HEK293 (cell line): ENCODE measurements around the gene FXN.

Experiments
- CTCF ChIA-PET: fragments of 350-600 bp; formaldehyde crosslinking; extraction: SDS; loops from one replicate; lab custom pipeline; 2021; ENCODE audit warnings: antibody characterized with exemption; lab: Yijun Ruan, JAX
- POLR2A ChIA-PET: fragments of 300-600 bp; formaldehyde crosslinking; extraction: SDS; loops from one replicate; lab custom pipeline; 2020; ENCODE audit warnings: antibody characterized with exemption, inconsistent platforms; lab: Yijun Ruan, JAX
- H3K27ac ChIP-seq: fragments of 200-500 bp; sonication (Bioruptor generic); 2 replicates; pipeline ENCODE4 v1.5.1; 2014; ENCODE audit warnings: low read depth, low read length, control low read depth, inconsistent platforms; ENCODE audit errors: extremely low read depth
- H3K36me3 ChIP-seq, 2 experiments: fragments of 200-500 bp in 1 of 2; sonication (Bioruptor generic) in 1 of 2; 1 replicate in 1 of 2; 2 replicates in 1 of 2; pipeline ENCODE4 v1.5.1; 2014 to 2017; ENCODE audit warnings: inconsistent platforms in 2 of 2, low read length in 2 of 2; ENCODE audit not compliant: control insufficient read depth in 2 of 2, insufficient read depth in 1 of 2
- H3K4me1 ChIP-seq: fragments of 200-500 bp; sonication (Bioruptor generic); 2 replicates; pipeline ENCODE4 v1.5.1; 2014; ENCODE audit warnings: mild to moderate bottlenecking, low read length, inconsistent platforms; ENCODE audit not compliant: control insufficient read depth, insufficient read depth
- H3K4me3 ChIP-seq: 2 replicates; pipeline ENCODE4 v1.5.1; 2011; ENCODE audit warnings: low read depth, mild to moderate bottlenecking, control low read depth, low read length, moderate library complexity
- H3K9me3 ChIP-seq: fragments of 200-500 bp; sonication (Bioruptor generic); 2 replicates; pipeline ENCODE4 v1.5.1; 2014; ENCODE audit warnings: low read depth, low read length, inconsistent platforms; ENCODE audit not compliant: control insufficient read depth, insufficient read depth
- EGR2 ChIP-seq: fragments of 450-650 bp; formaldehyde crosslinking; IDR thresholded peaks from 2 replicates; pipeline ENCODE4 v1.5.1; 2016; ENCODE audit warnings: low read depth, missing biosample characterization, missing genetic modification characterization
- TSHZ1 ChIP-seq: fragments of 450-650 bp; formaldehyde crosslinking; IDR thresholded peaks from 2 replicates; pipeline ENCODE4 v1.5.1; 2016; ENCODE audit warnings: missing biosample characterization, missing genetic modification characterization, borderline replicate concordance
- ZBTB20 ChIP-seq: fragments of 450-650 bp; formaldehyde crosslinking; IDR thresholded peaks from 2 replicates; pipeline ENCODE4 v1.5.1; 2016; ENCODE audit warnings: missing biosample characterization, missing genetic modification characterization
- ZBTB49 ChIP-seq: fragments of 450-650 bp; formaldehyde crosslinking; IDR thresholded peaks from 2 replicates; pipeline ENCODE4 v1.5.1; 2016; ENCODE audit warnings: missing biosample characterization, missing genetic modification characterization, low read depth
- ZFP3 ChIP-seq: fragments of 450-650 bp; formaldehyde crosslinking; IDR thresholded peaks from 2 replicates; pipeline ENCODE4 v1.5.1; 2016; ENCODE audit warnings: low read depth, missing biosample characterization, missing genetic modification characterization
- ZNF112 ChIP-seq: fragments of 450-650 bp; formaldehyde crosslinking; IDR thresholded peaks from 2 replicates; pipeline ENCODE4 v1.5.0; 2017; ENCODE audit warnings: missing biosample characterization, missing genetic modification characterization
- ZNF138 ChIP-seq: fragments of 450-650 bp; formaldehyde crosslinking; IDR thresholded peaks from 2 replicates; pipeline ENCODE4 v1.5.1; 2016; ENCODE audit warnings: missing biosample characterization, missing genetic modification characterization, borderline replicate concordance
- ZNF18 ChIP-seq: fragments of 450-650 bp; formaldehyde crosslinking; IDR thresholded peaks from 2 replicates; pipeline ENCODE4 v1.5.1; 2016; ENCODE audit warnings: missing biosample characterization, missing genetic modification characterization
- ZNF239 ChIP-seq: fragments of 450-650 bp; formaldehyde crosslinking; IDR thresholded peaks from 2 replicates; pipeline ENCODE4 v1.5.1; 2016; ENCODE audit warnings: missing biosample characterization, missing genetic modification characterization
- ZNF266 ChIP-seq: fragments of 450-650 bp; formaldehyde crosslinking; IDR thresholded peaks from 2 replicates; pipeline ENCODE4 v1.5.1; 2016; ENCODE audit warnings: missing biosample characterization, missing genetic modification characterization, low read depth
- ZNF311 ChIP-seq: fragments of 450-650 bp; formaldehyde crosslinking; IDR thresholded peaks from 2 replicates; pipeline ENCODE4 v1.5.1; 2017; ENCODE audit warnings: missing biosample characterization, missing genetic modification characterization, borderline replicate concordance
- ZNF354C ChIP-seq: fragments of 450-650 bp; formaldehyde crosslinking; IDR thresholded peaks from 2 replicates; pipeline ENCODE4 v1.5.1; 2016; ENCODE audit warnings: missing biosample characterization, missing genetic modification characterization, low read depth, borderline replicate concordance
- ZNF366 ChIP-seq: fragments of 450-650 bp; formaldehyde crosslinking; conservative IDR thresholded peaks from 2 replicates; pipeline ENCODE4 v1.5.1; 2016; ENCODE audit warnings: missing biosample characterization, missing genetic modification characterization
- ZNF404 ChIP-seq: fragments of 450-650 bp; formaldehyde crosslinking; IDR thresholded peaks from 2 replicates; pipeline ENCODE4 v1.5.1; 2017; ENCODE audit warnings: missing biosample characterization, missing genetic modification characterization
- ZNF433 ChIP-seq: fragments of 450-650 bp; formaldehyde crosslinking; IDR thresholded peaks from 2 replicates; pipeline ENCODE4 v1.5.1; 2016; ENCODE audit warnings: missing biosample characterization, missing genetic modification characterization, low read depth
- ZNF768 ChIP-seq: fragments of 450-650 bp; formaldehyde crosslinking; IDR thresholded peaks from 2 replicates; pipeline ENCODE4 v1.5.1; 2018; ENCODE audit warnings: missing biosample characterization, mild to moderate bottlenecking, missing genetic modification characterization
- ZNF843 ChIP-seq: fragments of 450-650 bp; formaldehyde crosslinking; IDR thresholded peaks from 2 replicates; pipeline ENCODE4 v1.5.1; 2016; ENCODE audit warnings: missing biosample characterization, missing genetic modification characterization
- TF ChIP-seq, protein P1 (sequence below): fragments of 450-650 bp; formaldehyde crosslinking; IDR thresholded peaks from 2 replicates; pipeline ENCODE4 v1.5.1; 2016; ENCODE audit warnings: missing biosample characterization, missing genetic modification characterization
- TF ChIP-seq, protein P2 (sequence below): fragments of 450-650 bp; formaldehyde crosslinking; IDR thresholded peaks from 2 replicates; pipeline ENCODE4 v1.5.1; 2016; ENCODE audit warnings: missing biosample characterization, missing genetic modification characterization, borderline replicate concordance

Gene FXN

GRCh38 chr9:69132361-69132760, 96.8 kb downstream of the FXN start:
- ChIA-PET CTCF (interaction anchor here (0.7 kb wide), 2 partner anchors 45 to 510 kb away, joined by 3 read pairs; no protein-coding TSS in a partner anchor), POLR2A (interaction anchor here (1.8 kb wide), 1 partner anchor 11 kb away, joined by 9 read pairs; no protein-coding TSS in a partner anchor)
- H3K9me3 ChIP-seq: no peaks in the 10 kb centered on the region
- TF ChIP-seq ZNF366 (tag by site-specific recombination): no peak
- TF ChIP-seq ZNF18: no peak
- no peak overlapping the region for H3K27ac ChIP-seq
- H3K4me3 ChIP-seq: no peak overlapping the region
- H3K4me1 ChIP-seq: no peaks in the 10 kb centered on the region
- H3K36me3 ChIP-seq: no peaks in the 10 kb centered on the region

- ChIA-PET POLR2A (interaction anchor here (0.5 kb wide), 1 partner anchor 35 kb away, joined by 5 read pairs; no protein-coding TSS in a partner anchor), CTCF (interaction anchor here (0.6 to 1.0 kb wide), 2 partner anchors 13 to 1768 kb away, joined by 4 to 5 read pairs; no protein-coding TSS in a partner anchor)
- Histone ChIP-seq H3K4me1 (no peaks in the 10 kb centered on the region), H3K36me3 (no peaks in the 10 kb centered on the region), H3K9me3 (no peaks in the 10 kb centered on the region), H3K4me3 (no peak overlapping the region), H3K27ac (no peak overlapping the region)
- TF ChIP-seq EGR2 (no peak), ZFP3 (tag by site-specific recombination) (no peak), ZNF112 (tag by site-specific recombination) (no peak), ZNF138 (no peak), ZNF311 (tag by site-specific recombination) (no peak), ZBTB20 (no peak), ZNF239 (tag by site-specific recombination) (no peak), ZBTB49 (tag by site-specific recombination) (no peak), ZNF843 (tag by site-specific recombination) (no peak), ZNF266 (tag by site-specific recombination) (no peak), TSHZ1 (tag by site-specific recombination) (no peak), ZNF404 (tag by site-specific recombination) (no peak), ZNF768 (no peak), ZNF354C (tag by site-specific recombination) (no peak), ZNF433 (tag by site-specific recombination) (no peak)
- TF ChIP-seq, protein P1, sequence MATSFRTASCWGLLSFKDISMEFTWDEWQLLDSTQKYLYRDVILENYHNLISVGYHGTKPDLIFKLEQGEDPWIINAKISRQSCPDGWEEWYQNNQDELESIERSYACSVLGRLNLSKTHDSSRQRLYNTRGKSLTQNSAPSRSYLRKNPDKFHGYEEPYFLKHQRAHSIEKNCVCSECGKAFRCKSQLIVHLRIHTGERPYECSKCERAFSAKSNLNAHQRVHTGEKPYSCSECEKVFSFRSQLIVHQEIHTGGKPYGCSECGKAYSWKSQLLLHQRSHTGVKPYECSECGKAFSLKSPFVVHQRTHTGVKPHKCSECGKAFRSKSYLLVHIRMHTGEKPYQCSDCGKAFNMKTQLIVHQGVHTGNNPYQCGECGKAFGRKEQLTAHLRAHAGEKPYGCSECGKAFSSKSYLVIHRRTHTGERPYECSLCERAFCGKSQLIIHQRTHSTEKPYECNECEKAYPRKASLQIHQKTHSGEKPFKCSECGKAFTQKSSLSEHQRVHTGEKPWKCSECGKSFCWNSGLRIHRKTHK (tag by site-specific recombination): no peak
- TF ChIP-seq, protein P2, sequence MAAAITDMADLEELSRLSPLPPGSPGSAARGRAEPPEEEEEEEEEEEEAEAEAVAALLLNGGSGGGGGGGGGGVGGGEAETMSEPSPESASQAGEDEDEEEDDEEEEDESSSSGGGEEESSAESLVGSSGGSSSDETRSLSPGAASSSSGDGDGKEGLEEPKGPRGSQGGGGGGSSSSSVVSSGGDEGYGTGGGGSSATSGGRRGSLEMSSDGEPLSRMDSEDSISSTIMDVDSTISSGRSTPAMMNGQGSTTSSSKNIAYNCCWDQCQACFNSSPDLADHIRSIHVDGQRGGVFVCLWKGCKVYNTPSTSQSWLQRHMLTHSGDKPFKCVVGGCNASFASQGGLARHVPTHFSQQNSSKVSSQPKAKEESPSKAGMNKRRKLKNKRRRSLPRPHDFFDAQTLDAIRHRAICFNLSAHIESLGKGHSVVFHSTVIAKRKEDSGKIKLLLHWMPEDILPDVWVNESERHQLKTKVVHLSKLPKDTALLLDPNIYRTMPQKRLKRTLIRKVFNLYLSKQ: no peak
Observed at GRCh38 chr9:69134412-69134811, 98.9 kb downstream of the FXN start.
